Measurements from ENCODE around the gene CBX4.

DNA sequence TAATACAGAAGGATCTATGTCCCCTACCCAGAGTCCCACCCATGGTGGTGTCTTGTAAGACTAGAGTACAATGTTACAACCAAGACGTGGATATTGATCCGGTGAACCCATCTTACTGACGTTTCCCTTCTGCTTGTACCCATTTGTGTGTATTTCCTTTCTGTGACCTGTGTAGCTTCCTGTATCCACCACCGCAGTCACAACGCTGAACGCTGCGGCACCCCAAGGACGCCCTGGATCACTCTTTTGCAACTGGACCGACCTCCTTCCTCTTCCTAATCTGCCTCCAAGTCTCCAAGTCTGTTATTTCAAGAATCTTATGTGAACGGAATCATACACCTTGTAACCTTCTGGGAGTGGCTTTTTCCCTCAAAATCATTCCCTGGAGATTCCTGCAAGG lies 33.5 kb upstream of the CBX4 start:
- no peak for TF ChIP-seq POLR2A (IDR thresholded peaks at IDR 0.05; ENCODE audit: low read depth, low read length)
- no peak for TF ChIP-seq POLR2AphosphoS5 (IDR thresholded peaks at IDR 0.05; ENCODE audit: low read depth, low read length)
- no peak for TF ChIP-seq SPI1 (IDR thresholded peaks at IDR 0.05; ENCODE audit: low read depth, low read length)

Data from GM12891 (cell line).